Suprapubic skin (tissue), 4 donors: ENCODE results near the gene FUZ. TPM values are rescaled to one million over a fixed set of nuclear protein-coding genes. Genes with fewer than 3 reads are reported as not detected.

Experiments used
- DNase-seq, 2 donors: peaks; one replicate each; pipeline ENCODE4 v3.0.0-alpha.2; 2019; ENCODE audit warnings: low spot score in 2 of 2
- H3K27ac ChIP-seq: fragments of 200-600 bp; sonication (generic); one replicate; pipeline ENCODE4 v1.5.1; 2019
- H3K27me3 ChIP-seq: fragments of 200-600 bp; sonication (generic); one replicate; pipeline ENCODE4 v1.5.1; 2019
- H3K36me3 ChIP-seq: fragments of 200-600 bp; sonication (generic); one replicate; pipeline ENCODE4 v1.5.1; 2019
- H3K4me1 ChIP-seq: fragments of 200-600 bp; sonication (generic); one replicate; pipeline ENCODE4 v1.5.1; 2019
- H3K4me3 ChIP-seq: fragments of 200-600 bp; sonication (generic); one replicate; pipeline ENCODE4 v1.5.1; 2019; ENCODE audit warnings: mild to moderate bottlenecking
- H3K9me3 ChIP-seq: fragments of 200-600 bp; sonication (generic); one replicate; pipeline ENCODE4 v1.5.1; 2019
- EP300 ChIP-seq: sonication (generic); formaldehyde crosslinking; IDR thresholded peaks from one replicate; pipeline ENCODE4 v1.6.1; 2017; ENCODE audit warnings: antibody characterized with exemption
- POLR2A ChIP-seq, 2 donors: fragments of 450-650 bp; IDR thresholded peaks; one replicate each; pipeline ENCODE4 v1.6.1; 2017; ENCODE audit warnings: antibody characterized with exemption in 2 of 2, mild to moderate bottlenecking in 2 of 2, moderate library complexity in 2 of 2
- POLR2AphosphoS5 ChIP-seq, 3 donors: sonication (generic); formaldehyde crosslinking; IDR thresholded peaks; one replicate each; pipeline ENCODE4 v1.6.1; 2017; ENCODE audit warnings: antibody characterized with exemption in 3 of 3
- WGBS: methylation state at CpG from one replicate; pipeline ENCODE4 v1.1.5; 2018; 5-methylcytosine and 5-hydroxymethylcytosine counted together
- total RNA-seq, 4 donors: library from RNA; depleted of rRNA; stranded (reverse); fragments of >200 nt; gene quantifications; one replicate each; pipeline ENCODE4 v1.1.0, GENCODE V29; 2016
- TF ChIP-seq, protein P1 (sequence below), 2 donors: fragments of 200-600 bp in 1 of 2; fragments of 450-650 bp in 1 of 2; sonication (generic) in 1 of 2; IDR thresholded peaks; one replicate each; pipeline ENCODE4 v1.5.1; 2016 to 2019; ENCODE audit warnings: antibody characterized with exemption in 2 of 2, mild to moderate bottlenecking in 1 of 2, moderate library complexity in 1 of 2

Gene FUZ
- total RNA-seq, 4 donors from 2014 or later = 9.4 to 24.2 (median 14.4) TPM

DNA sequence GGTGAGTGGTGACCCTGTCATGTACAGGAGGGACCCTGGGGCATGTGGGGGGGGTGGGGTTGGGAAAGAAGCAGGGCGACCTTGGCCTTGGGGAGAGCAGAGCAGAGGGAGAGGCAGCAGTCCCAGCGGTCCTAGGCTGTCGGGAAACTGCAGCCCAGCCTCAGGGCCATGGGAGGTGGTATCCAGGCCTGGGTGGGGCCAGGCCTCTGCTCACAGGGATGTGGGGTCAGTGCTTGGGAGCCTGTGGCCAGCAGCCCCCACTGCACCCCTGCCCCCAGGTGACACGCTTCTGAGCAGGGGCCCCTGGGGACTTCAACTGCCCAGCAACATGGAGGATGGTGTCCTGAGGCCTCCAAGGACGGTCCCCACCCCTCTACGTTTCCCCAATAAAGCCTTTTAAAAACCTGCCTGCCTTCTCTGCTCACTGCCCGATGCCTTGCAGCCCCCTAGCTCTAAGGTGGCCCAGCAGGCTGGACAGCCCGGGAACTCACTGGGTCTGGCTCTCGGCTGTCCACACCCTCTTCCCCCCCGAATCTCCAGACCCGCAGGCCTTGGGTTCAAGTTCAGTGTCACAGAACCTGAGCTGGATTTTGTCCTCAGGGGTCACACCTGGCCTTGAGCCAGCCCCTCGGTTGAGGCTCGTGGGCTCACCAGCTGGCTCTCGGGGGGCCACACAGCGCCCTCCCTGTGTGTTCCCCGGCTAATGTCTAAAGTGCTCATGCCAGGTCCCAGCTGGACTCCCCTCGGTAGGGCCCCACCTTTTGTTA lies 47.4 kb upstream of the FUZ start:
- Histone ChIP-seq H3K27ac (peak overlapping the region; percentile 73), H3K27me3 (no peaks in the 10 kb centered on the region), H3K4me1 (peaks cover 22% of the 10 kb centered on the region), H3K4me3 (peak overlapping the region; percentile 28), H3K36me3 (peaks cover 82% of the 10 kb centered on the region), H3K9me3 (no peaks in the 10 kb centered on the region)
- TF ChIP-seq, protein P1, sequence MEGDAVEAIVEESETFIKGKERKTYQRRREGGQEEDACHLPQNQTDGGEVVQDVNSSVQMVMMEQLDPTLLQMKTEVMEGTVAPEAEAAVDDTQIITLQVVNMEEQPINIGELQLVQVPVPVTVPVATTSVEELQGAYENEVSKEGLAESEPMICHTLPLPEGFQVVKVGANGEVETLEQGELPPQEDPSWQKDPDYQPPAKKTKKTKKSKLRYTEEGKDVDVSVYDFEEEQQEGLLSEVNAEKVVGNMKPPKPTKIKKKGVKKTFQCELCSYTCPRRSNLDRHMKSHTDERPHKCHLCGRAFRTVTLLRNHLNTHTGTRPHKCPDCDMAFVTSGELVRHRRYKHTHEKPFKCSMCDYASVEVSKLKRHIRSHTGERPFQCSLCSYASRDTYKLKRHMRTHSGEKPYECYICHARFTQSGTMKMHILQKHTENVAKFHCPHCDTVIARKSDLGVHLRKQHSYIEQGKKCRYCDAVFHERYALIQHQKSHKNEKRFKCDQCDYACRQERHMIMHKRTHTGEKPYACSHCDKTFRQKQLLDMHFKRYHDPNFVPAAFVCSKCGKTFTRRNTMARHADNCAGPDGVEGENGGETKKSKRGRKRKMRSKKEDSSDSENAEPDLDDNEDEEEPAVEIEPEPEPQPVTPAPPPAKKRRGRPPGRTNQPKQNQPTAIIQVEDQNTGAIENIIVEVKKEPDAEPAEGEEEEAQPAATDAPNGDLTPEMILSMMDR (IDR thresholded peaks at IDR 0.05) = no peak
- TF ChIP-seq POLR2A (IDR thresholded peaks at IDR 0.05) (no peak), EP300 (no peak), POLR2AphosphoS5 (IDR thresholded peaks at IDR 0.05) (no peak)
- WGBS = 72% methylated on average over 15 of the region's 17 CpGs
- DNase-seq = peak in 1 of 2 donors; percentile 63

DNA sequence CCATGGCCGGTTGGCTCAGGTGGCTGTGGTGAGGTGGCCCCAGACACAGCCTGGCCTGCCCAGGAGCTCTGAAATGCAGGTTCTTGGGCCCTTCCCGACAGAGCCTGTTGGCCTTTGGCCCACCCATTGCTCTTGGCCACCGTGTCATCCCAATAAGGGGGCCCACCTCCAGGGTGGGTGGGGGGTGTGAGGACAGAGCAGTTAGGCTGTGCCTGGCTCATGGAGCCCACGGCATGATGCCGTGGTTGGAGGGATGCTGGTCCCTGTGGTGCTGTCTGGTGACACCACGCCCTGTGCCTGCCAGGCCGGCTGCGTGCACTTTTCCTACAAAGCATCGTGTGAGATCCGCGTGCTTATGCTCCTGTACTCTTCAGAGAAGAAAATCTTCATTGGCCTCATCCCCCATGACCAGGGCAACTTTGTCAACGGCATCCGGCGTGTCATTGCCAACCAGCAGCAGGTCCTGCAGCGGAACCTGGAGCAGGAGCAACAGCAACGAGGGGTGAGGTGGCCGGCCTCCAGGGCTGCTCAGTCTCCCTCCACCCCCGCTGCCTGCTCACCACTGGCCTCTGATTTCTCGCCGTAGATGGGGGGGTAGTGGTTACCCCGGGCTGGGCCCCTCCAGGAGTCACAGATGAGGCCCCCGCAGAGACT lies 46.7 kb upstream of the FUZ start:
- no peaks in the 10 kb centered on the region for H3K27me3 ChIP-seq
- no peak overlapping the region for H3K27ac ChIP-seq
- 84% methylated on average over 9 of the region's 22 CpGs for WGBS
- peaks cover 15% of the 10 kb centered on the region for H3K4me1 ChIP-seq
- TF ChIP-seq POLR2AphosphoS5 (IDR thresholded peaks at IDR 0.05) = no peak
- TF ChIP-seq EP300 = no peak
- TF ChIP-seq, protein P1 (IDR thresholded peaks at IDR 0.05) = no peak
- no peaks in the 10 kb centered on the region for H3K9me3 ChIP-seq
- no peak overlapping the region for H3K4me3 ChIP-seq
- H3K36me3 ChIP-seq = peaks cover 90% of the 10 kb centered on the region
- DNase-seq = peak in 1 of 2 donors; percentile 60

GRCh38 chr19:49858088-49858985 lies 45.2 kb upstream of the FUZ start:
- H3K36me3 ChIP-seq = peaks cover 84% of the 10 kb centered on the region
- TF ChIP-seq POLR2AphosphoS5 (IDR thresholded peaks at IDR 0.05) = no peak
- no peak for TF ChIP-seq EP300
- TF ChIP-seq, protein P1 (IDR thresholded peaks at IDR 0.05) = no peak
- no peak for TF ChIP-seq POLR2A (IDR thresholded peaks at IDR 0.05)
- no peaks in the 10 kb centered on the region for H3K27me3 ChIP-seq
- H3K9me3 ChIP-seq = no peaks in the 10 kb centered on the region
- no peak overlapping the region for H3K4me3 ChIP-seq
- WGBS = 88% methylated on average over 16 of the region's 37 CpGs
- no peak overlapping the region for H3K27ac ChIP-seq
- DNase-seq = peak in 1 of 2 donors; percentile 62
- peaks cover 23% of the 10 kb centered on the region for H3K4me1 ChIP-seq

GRCh38 chr19:49857838-49858087 lies 44.7 kb upstream of the FUZ start:
- DNase-seq = peak in 1 of 2 donors; percentile 56
- H3K27ac ChIP-seq = no peak overlapping the region
- peaks cover 79% of the 10 kb centered on the region for H3K36me3 ChIP-seq
- H3K4me1 ChIP-seq = peaks cover 29% of the 10 kb centered on the region
- no peaks in the 10 kb centered on the region for H3K27me3 ChIP-seq
- 100% methylated on average over 1 of the region's 5 CpGs for WGBS
- no peak for TF ChIP-seq POLR2A (IDR thresholded peaks at IDR 0.05)
- TF ChIP-seq POLR2AphosphoS5 (IDR thresholded peaks at IDR 0.05) = no peak
- TF ChIP-seq EP300 = no peak
- TF ChIP-seq, protein P1 (IDR thresholded peaks at IDR 0.05) = no peak
- H3K9me3 ChIP-seq = no peaks in the 10 kb centered on the region
- no peak overlapping the region for H3K4me3 ChIP-seq
